A549 treated with CORT108297 at 1 μM for 4 hours (cell line): Measurements from ENCODE around the gene ATP1B1. TPM values are rescaled to one million over a fixed set of nuclear protein-coding genes. Genes with fewer than 3 reads are reported as not detected.

Experiments
- total RNA-seq: library from RNA; stranded (reverse); fragments of 200-300 nt; extraction: Qiagen RNA extraction; gene quantifications from 5 replicates; pipeline ENCODE4 v1.2.3, GENCODE V29; 2022

ATP1B1 gene
- 222 to 259 TPM (median 235 TPM) in 5 replicates for total RNA-seq

GRCh38 chr1:169106095-169106920 is at the start of gene ATP1B1:
TSS of gene ATP1B1 (plus strand) at chr1:169106690. CDS start at chr1:169106830, 140 bp downstream.

